K562 (cell line): ENCODE data around the gene REC8. TPM values are rescaled to one million over a fixed set of nuclear protein-coding genes. Genes with fewer than 3 reads are reported as not detected.

Experiments used
- KDM5B ChIP-seq: fragments of 200-600 bp; sonication (generic); IDR thresholded peaks from 2 replicates; pipeline ENCODE4 v1.6.1; 2012; ENCODE audit warnings: low read depth, mild to moderate bottlenecking, moderate library complexity, low read length, control low read depth, inconsistent platforms; ENCODE audit not compliant: insufficient replicate concordance
- MYNN ChIP-seq, 2 experiments: sonication (generic); formaldehyde crosslinking in 1 of 2; IDR thresholded peaks; 2 replicates each; pipeline versions ENCODE4 v1.5.0 to v1.6.1; 2016 to 2020; ENCODE audit warnings: antibody characterized with exemption in 1 of 2, missing genetic modification reagents in 1 of 2
- NR2C2 ChIP-seq, 2 experiments: fragments of 200-800 bp in 1 of 2; sonication (Bioruptor generic) in 1 of 2; sonication (generic) in 1 of 2; formaldehyde crosslinking in 1 of 2; IDR thresholded peaks; 2 replicates each; pipeline versions ENCODE4 v1.6.1 to v1.8.0; 2016 to 2022; ENCODE audit warnings: mild to moderate bottlenecking in 1 of 2, missing compliant biosample characterization in 1 of 2, missing genetic modification characterization in 1 of 2, missing genetic modification reagents in 1 of 2
- POLR2AphosphoS5 ChIP-seq: IDR thresholded peaks from 2 replicates; pipeline ENCODE4 v1.6.1; 2011; ENCODE audit warnings: mild to moderate bottlenecking, low read depth, low read length, moderate library complexity; ENCODE audit not compliant: control insufficient read depth, insufficient read depth
- RBM39 ChIP-seq: fragments of 200-400 bp; formaldehyde crosslinking; optimal IDR thresholded peaks from 2 replicates; pipeline ENCODE3; 2018; ENCODE audit warnings: low read depth, low read length
- SAFB2 ChIP-seq: fragments of 200-400 bp; formaldehyde crosslinking; IDR thresholded peaks from 2 replicates; pipeline ENCODE4 v1.6.1; 2018; ENCODE audit warnings: borderline replicate concordance, low read length, low read depth, moderate library complexity; ENCODE audit not compliant: severe bottlenecking
- SIN3A ChIP-seq, 2 experiments: fragments of 150-350 bp in 1 of 2; IDR thresholded peaks; 2 replicates each; pipeline ENCODE4 v1.6.1; 2011 to 2016; ENCODE audit warnings: borderline replicate concordance in 2 of 2, low read depth in 2 of 2, low read length in 2 of 2, mild to moderate bottlenecking in 2 of 2, moderate library complexity in 2 of 2; ENCODE audit not compliant: control insufficient read depth in 1 of 2
- TAF1 ChIP-seq: IDR thresholded peaks from 2 replicates; pipeline ENCODE4 v1.6.1; 2011; ENCODE audit warnings: mild to moderate bottlenecking, low read length, moderate library complexity; ENCODE audit not compliant: insufficient read depth, control insufficient read depth, severe bottlenecking; ENCODE audit errors: extremely low read depth
- TAF9B ChIP-seq: fragments of 450-650 bp; IDR thresholded peaks from 2 replicates; pipeline ENCODE4 v1.6.1; 2018; ENCODE audit warnings: mild to moderate bottlenecking; ENCODE audit not compliant: partially characterized antibody
- TOE1 ChIP-seq, 2 experiments: fragments of 450-650 bp in 1 of 2; sonication (generic) in 1 of 2; formaldehyde crosslinking in 1 of 2; IDR thresholded peaks; 2 replicates each; pipeline versions ENCODE4 v1.7.1 to v1.8.0; 2016 to 2022; ENCODE audit warnings: borderline replicate concordance in 2 of 2, mild to moderate bottlenecking in 2 of 2, antibody characterized with exemption in 1 of 2, inconsistent platforms in 1 of 2, low read depth in 1 of 2, missing genetic modification reagents in 1 of 2, moderate library complexity in 1 of 2
- ZBTB8A ChIP-seq: fragments of 450-650 bp; IDR thresholded peaks from 2 replicates; pipeline ENCODE4 v1.6.1; 2018; ENCODE audit warnings: mild to moderate bottlenecking, moderate library complexity; ENCODE audit not compliant: partially characterized antibody
- ZNF3 ChIP-seq: fragments of 250-450 bp; sonication (Bioruptor Pico); IDR thresholded peaks from 2 replicates; pipeline ENCODE4 v1.5.0; 2021; ENCODE audit warnings: mild to moderate bottlenecking, moderate library complexity
- ZNF354B ChIP-seq: fragments of 250-450 bp; sonication (Bioruptor Pico); IDR thresholded peaks from 2 replicates; pipeline ENCODE4 v1.4.0; 2020
- polyA plus RNA-seq, 8 experiments: library from polyadenylated mRNA; depleted of rRNA in 4 of 8; stranded (reverse) in 5 of 8; unstranded in 3 of 8; fragments of >200 nt; fragmentation: Nextera tagmentation in 2 of 8; fragmentation: Illumina TruSeq in 1 of 8; extraction: Ambion mirVana in 2 of 8; extraction: Trizol in 1 of 8; gene quantifications; 2 replicates each; pipeline versions ENCODE4 v1.2.1 to v1.2.3, GENCODE V29; 2011 to 2014; ENCODE audit warnings: inconsistent platforms in 1 of 8, missing spikeins in 1 of 8
- total RNA-seq, 7 experiments: library from RNA; depleted of rRNA in 6 of 7; stranded (reverse); fragments of >200 nt in 6 of 7; fragmentation: Illumina TruSeq in 2 of 7; extraction: Trizol in 2 of 7; gene quantifications; 2 replicates each; pipeline versions ENCODE4 v1.2.1 to v1.2.3, GENCODE V29; 2011 to 2021; ENCODE audit warnings: low replicate concordance in 1 of 7
- TF ChIP-seq, protein P1 (sequence below), 2 experiments: fragments of 450-650 bp; conservative IDR thresholded peaks; 2 replicates each; pipeline ENCODE4 v1.6.1; 2017; ENCODE audit warnings: mild to moderate bottlenecking in 2 of 2, moderate library complexity in 2 of 2
- TF ChIP-seq, protein P2 (sequence below): fragments of 450-650 bp; IDR thresholded peaks from 2 replicates; pipeline ENCODE4 v1.6.1; 2018; ENCODE audit warnings: mild to moderate bottlenecking, low read depth; ENCODE audit not compliant: partially characterized antibody
- TF ChIP-seq, protein P3 (sequence below): sonication (generic); formaldehyde crosslinking; IDR thresholded peaks from 2 replicates; pipeline ENCODE4 v1.5.0; 2020; ENCODE audit warnings: missing genetic modification reagents
- TF ChIP-seq, protein P4 (sequence below): fragments of 450-650 bp; IDR thresholded peaks from 2 replicates; pipeline ENCODE4 v1.6.1; 2016; ENCODE audit warnings: low read depth, mild to moderate bottlenecking, moderate library complexity

The REC8 gene
- total and polyA plus RNA-seq, 9 of the 15 experiments (the other 6 are each of a cell fraction or from before 2014, with no cell fraction given) = 0.11 to 2.5 (median 0.85) TPM

DNA sequence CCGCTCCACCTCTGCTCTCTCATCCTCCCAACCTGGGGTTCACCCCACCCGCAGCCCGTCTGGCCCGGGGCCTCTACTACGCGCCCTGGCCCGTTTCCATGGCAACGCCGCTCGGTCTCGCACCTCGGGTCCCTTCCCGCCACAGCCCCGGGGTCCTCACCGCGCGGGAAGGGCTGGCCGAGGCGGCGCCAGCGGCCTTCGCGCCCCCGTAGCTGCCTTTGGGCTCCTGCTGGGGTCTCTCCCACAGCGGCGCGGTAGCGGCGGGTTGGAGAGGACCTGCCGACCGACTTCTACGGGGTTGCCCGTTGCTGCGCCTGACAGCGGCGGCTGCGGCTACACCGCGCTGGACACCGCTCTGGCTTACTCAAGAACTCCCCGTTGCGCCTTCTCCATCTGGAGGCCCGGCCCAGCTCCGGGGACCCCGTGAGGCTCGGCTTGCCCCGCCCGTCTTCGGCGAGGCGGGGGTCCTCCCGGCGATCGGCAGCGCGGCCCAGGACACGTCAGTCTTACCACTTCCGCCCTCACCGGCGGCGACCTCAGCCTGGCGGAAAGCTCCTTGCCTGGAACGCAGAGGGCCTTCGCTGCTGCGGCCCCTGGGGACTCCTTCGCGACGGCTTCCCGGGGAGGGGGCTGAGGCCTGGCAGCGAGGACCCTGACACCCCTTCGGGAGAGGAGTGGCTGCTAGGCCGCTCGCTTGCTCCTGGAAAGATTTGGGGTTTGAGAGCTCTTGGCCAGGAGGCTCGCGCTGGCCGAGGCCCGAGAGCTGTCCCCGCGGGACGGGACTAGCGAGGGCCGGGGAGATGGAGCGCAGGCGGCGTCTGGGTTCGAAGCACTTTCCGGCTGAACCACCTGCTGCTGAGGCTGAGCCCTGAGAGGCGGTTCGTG lies 23.5 kb downstream of the REC8 start, which contains the start of gene TM9SF1 (continued):
- TF ChIP-seq, protein P1, sequence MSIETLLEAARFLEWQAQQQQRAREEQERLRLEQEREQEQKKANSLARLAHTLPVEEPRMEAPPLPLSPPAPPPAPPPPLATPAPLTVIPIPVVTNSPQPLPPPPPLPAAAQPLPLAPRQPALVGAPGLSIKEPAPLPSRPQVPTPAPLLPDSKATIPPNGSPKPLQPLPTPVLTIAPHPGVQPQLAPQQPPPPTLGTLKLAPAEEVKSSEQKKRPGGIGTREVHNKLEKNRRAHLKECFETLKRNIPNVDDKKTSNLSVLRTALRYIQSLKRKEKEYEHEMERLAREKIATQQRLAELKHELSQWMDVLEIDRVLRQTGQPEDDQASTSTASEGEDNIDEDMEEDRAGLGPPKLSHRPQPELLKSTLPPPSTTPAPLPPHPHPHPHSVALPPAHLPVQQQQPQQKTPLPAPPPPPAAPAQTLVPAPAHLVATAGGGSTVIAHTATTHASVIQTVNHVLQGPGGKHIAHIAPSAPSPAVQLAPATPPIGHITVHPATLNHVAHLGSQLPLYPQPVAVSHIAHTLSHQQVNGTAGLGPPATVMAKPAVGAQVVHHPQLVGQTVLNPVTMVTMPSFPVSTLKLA (conservative IDR thresholded peaks at IDR 0.05) = peak; percentile 42 to 72; a peak in 3 of 4 replicates
- TF ChIP-seq TOE1 (IDR thresholded peaks at IDR 0.05; ENCODE audit: borderline replicate concordance) (no peak; the same call in none of the 2 replicates), TOE1 (CRISPR knock-in tag; IDR thresholded peaks at IDR 0.05; ENCODE audit: borderline replicate concordance, low read depth) (no peak), KDM5B (peak; percentile 51), ZNF354B (CRISPR knock-in tag) (no peak), ZNF3 (CRISPR knock-in tag) (no peak), TAF1 (peak; percentile 57), RBM39 (no peak), TAF9B (peak; percentile 42), MYNN (IDR thresholded peaks at IDR 0.05) (no peak), MYNN (CRISPR knock-in tag; IDR thresholded peaks at IDR 0.05) (no peak), ZBTB8A (no peak), SIN3A (IDR thresholded peaks at IDR 0.05; ENCODE audit: borderline replicate concordance in 2 of 2, control insufficient read depth in 1 of 2, low read depth in 2 of 2, low read length in 2 of 2) (peak; percentile 57 to 58; a peak in 2 of 4 replicates), NR2C2 (CRISPR knock-in tag; IDR thresholded peaks at IDR 0.05) (no peak), NR2C2 (tag; IDR thresholded peaks at IDR 0.05) (peak; percentile 74), SAFB2 (no peak), POLR2AphosphoS5 (no peak; the same call in 1 of the 2 replicates)
- TF ChIP-seq, protein P2, sequence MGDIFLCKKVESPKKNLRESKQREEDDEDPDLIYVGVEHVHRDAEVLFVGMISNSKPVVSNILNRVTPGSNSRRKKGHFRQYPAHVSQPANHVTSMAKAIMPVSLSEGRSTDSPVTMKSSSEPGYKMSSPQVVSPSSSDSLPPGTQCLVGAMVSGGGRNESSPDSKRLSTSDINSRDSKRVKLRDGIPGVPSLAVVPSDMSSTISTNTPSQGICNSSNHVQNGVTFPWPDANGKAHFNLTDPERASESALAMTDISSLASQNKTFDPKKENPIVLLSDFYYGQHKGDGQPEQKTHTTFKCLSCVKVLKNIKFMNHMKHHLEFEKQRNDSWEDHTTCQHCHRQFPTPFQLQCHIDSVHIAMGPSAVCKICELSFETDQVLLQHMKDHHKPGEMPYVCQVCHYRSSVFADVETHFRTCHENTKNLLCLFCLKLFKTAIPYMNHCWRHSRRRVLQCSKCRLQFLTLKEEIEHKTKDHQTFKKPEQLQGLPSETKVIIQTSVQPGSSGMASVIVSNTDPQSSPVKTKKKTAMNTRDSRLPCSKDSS = no peak
- TF ChIP-seq, protein P3, sequence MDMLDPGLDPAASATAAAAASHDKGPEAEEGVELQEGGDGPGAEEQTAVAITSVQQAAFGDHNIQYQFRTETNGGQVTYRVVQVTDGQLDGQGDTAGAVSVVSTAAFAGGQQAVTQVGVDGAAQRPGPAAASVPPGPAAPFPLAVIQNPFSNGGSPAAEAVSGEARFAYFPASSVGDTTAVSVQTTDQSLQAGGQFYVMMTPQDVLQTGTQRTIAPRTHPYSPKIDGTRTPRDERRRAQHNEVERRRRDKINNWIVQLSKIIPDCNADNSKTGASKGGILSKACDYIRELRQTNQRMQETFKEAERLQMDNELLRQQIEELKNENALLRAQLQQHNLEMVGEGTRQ (CRISPR knock-in tag) = no peak
- TF ChIP-seq, protein P4, sequence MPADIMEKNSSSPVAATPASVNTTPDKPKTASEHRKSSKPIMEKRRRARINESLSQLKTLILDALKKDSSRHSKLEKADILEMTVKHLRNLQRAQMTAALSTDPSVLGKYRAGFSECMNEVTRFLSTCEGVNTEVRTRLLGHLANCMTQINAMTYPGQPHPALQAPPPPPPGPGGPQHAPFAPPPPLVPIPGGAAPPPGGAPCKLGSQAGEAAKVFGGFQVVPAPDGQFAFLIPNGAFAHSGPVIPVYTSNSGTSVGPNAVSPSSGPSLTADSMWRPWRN = no peak
